Measurements from ENCODE around the gene ROPN1. TPM values are rescaled to one million over a fixed set of nuclear protein-coding genes. Genes with fewer than 3 reads are reported as not detected.

Gene ROPN1
- total and polyA plus RNA-seq, 3 experiments from 2014 or later, result not detected

- Mint-ChIP-seq H3K27ac (no peak overlapping the region), H3K9me3 (no peaks in the 10 kb centered on the region)
- POLR2A ChIA-PET, result no interaction called here
Observed at GRCh38 chr3:123951522-123952447, 40.1 kb downstream of the ROPN1 start.

DNA sequence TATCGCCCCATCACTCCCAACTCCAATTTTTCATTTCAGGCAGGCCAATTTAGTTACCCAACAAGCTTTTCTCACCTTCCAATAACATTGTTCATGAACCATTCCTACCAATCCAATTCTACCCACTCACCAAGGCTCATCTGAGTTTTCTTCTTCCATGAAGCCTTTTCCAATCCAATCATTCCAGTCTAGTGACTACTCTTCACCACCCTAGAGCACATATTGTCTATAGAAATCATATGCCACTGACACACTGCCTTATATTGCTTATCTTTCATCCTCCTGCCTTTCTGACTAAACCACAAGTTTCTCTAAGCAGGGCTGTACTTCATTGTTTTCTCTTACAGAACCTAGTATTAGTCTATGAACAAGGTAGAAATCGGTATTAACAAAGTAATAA, 42.3 kb downstream of the ROPN1 start:
- Histone ChIP-seq H3K4me1 (ENCODE audit: insufficient read depth, low read length) (no peaks in the 10 kb centered on the region), H3K27me3 (ENCODE audit: insufficient read depth, low read length, poor library complexity, severe bottlenecking) (no peaks in the 10 kb centered on the region), H3K9me3 (ENCODE audit: low read length) (no peaks in the 10 kb centered on the region), H3K27ac (ENCODE audit: low read depth, low read length) (no peak overlapping the region), H3K36me3 (ENCODE audit: insufficient read depth, low read length) (no peaks in the 10 kb centered on the region), H3K4me3 (ENCODE audit: low read length) (no peak overlapping the region)
- peaks cover 4 to 65% (median 28%) of the 10 kb centered on the region in 3 donors for H3K36me3 Mint-ChIP-seq
- CTCF ChIA-PET, result no interaction called here
- POLR2A ChIA-PET, result no interaction called here
- H3K9me3 Mint-ChIP-seq, result no peaks in the 10 kb centered on the region
- no peak for DNase-seq
- peak overlapping the region in 3 of 8 donors; percentile 3 to 62 (median 23) for H3K27ac Mint-ChIP-seq
- no peaks in the 10 kb centered on the region for H3K27me3 Mint-ChIP-seq
- peaks cover 0 to 3% (median 2%) of the 10 kb centered on the region in 3 donors for H3K4me1 Mint-ChIP-seq
- no peak overlapping the region for H3K4me3 Mint-ChIP-seq

More at GRCh38 chr3:123951522-123952447, 40.1 kb downstream of the ROPN1 start:
- no peaks in the 10 kb centered on the region for H3K9me3 ChIP-seq (ENCODE audit: low read length)
- H3K36me3 ChIP-seq (ENCODE audit: insufficient read depth, low read length), result no peaks in the 10 kb centered on the region
- no peaks in the 10 kb centered on the region for H3K27me3 ChIP-seq (ENCODE audit: insufficient read depth, low read length, poor library complexity, severe bottlenecking)
- H3K4me1 ChIP-seq (ENCODE audit: insufficient read depth, low read length), result no peaks in the 10 kb centered on the region
- Mint-ChIP-seq H3K4me1 (peaks cover 0 to 3% (median 2%) of the 10 kb centered on the region in 3 donors), H3K36me3 (peaks cover 2 to 58% (median 32%) of the 10 kb centered on the region in 3 donors), H3K27me3 (no peaks in the 10 kb centered on the region), H3K4me3 (no peak overlapping the region)
- no peak overlapping the region for H3K27ac ChIP-seq (ENCODE audit: low read depth, low read length)
- CTCF ChIA-PET, result no interaction called here
- no peak for DNase-seq
- no peak overlapping the region for H3K4me3 ChIP-seq (ENCODE audit: low read length)

DNA sequence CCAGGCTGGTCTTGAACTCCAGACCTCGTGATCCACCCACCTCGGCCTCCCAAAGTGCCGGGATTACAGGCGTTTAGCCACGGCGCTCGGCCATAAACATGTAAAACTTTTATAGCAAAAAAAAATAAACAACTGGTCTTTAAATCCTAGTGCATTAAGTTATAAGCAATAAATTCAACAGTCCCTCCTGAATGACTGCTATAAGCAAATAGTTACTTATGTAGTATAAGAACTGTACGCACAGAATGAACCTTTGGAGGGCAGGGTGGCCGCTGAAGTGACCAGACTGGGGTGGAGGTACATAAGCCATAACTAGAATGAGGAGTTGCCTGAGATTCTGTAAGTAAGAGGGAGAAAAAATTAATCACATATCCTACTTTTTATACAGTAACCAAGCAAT, 43.5 kb downstream of the ROPN1 start:
- H3K4me1 Mint-ChIP-seq, result peaks cover 0 to 3% (median 2%) of the 10 kb centered on the region in 3 donors
- no peaks in the 10 kb centered on the region for H3K9me3 Mint-ChIP-seq
- Histone ChIP-seq H3K4me3 (ENCODE audit: low read length) (no peak overlapping the region), H3K9me3 (ENCODE audit: low read length) (no peaks in the 10 kb centered on the region), H3K4me1 (ENCODE audit: insufficient read depth, low read length) (no peaks in the 10 kb centered on the region), H3K27me3 (ENCODE audit: insufficient read depth, low read length, poor library complexity, severe bottlenecking) (no peaks in the 10 kb centered on the region), H3K36me3 (ENCODE audit: insufficient read depth, low read length) (no peaks in the 10 kb centered on the region), H3K27ac (ENCODE audit: low read depth, low read length) (no peak overlapping the region)
- H3K36me3 Mint-ChIP-seq, result peaks cover 8 to 71% (median 29%) of the 10 kb centered on the region in 3 donors
- DNase-seq, result no peak
- no peak overlapping the region for H3K4me3 Mint-ChIP-seq
- ChIA-PET POLR2A (no interaction called here), CTCF (no interaction called here)
- H3K27ac Mint-ChIP-seq, result no peak overlapping the region
- no peaks in the 10 kb centered on the region for H3K27me3 Mint-ChIP-seq

DNA sequence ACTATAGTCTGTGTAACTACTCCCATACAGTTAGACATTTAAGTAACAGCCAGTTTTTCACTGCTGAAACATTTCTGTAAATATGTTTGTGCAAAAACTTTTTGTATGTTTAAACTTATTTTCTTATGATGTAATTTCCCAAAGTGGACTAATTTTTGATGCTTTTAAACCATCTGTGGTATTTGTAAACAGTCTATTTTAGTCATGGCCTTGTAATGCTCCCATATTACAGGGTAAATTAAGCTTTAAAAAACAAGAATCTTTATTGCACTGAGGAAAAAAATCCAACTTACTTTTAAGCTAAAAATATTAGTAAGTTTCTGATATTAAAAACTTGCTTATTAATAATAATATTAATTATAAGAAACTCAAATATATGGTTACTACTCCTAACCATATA, 44.4 kb downstream of the ROPN1 start:
- Histone ChIP-seq H3K4me3 (ENCODE audit: low read length) (no peak overlapping the region), H3K9me3 (ENCODE audit: low read length) (no peaks in the 10 kb centered on the region), H3K4me1 (ENCODE audit: insufficient read depth, low read length) (no peaks in the 10 kb centered on the region), H3K27me3 (ENCODE audit: insufficient read depth, low read length, poor library complexity, severe bottlenecking) (no peaks in the 10 kb centered on the region), H3K27ac (ENCODE audit: low read depth, low read length) (no peak overlapping the region), H3K36me3 (ENCODE audit: insufficient read depth, low read length) (no peaks in the 10 kb centered on the region)
- no peaks in the 10 kb centered on the region for H3K27me3 Mint-ChIP-seq
- DNase-seq, result no peak
- H3K9me3 Mint-ChIP-seq, result no peaks in the 10 kb centered on the region
- no peak overlapping the region for H3K4me3 Mint-ChIP-seq
- H3K4me1 Mint-ChIP-seq, result peaks cover 0 to 3% (median 2%) of the 10 kb centered on the region in 3 donors
- ChIA-PET CTCF (no interaction called here), POLR2A (no interaction called here)
- peaks cover 10 to 68% (median 29%) of the 10 kb centered on the region in 3 donors for H3K36me3 Mint-ChIP-seq
- H3K27ac Mint-ChIP-seq, result no peak overlapping the region

- POLR2A ChIA-PET, result no interaction called here
- Histone ChIP-seq H3K4me1 (ENCODE audit: insufficient read depth, low read length) (no peaks in the 10 kb centered on the region), H3K4me3 (ENCODE audit: low read length) (no peak overlapping the region), H3K27me3 (ENCODE audit: insufficient read depth, low read length, poor library complexity, severe bottlenecking) (no peaks in the 10 kb centered on the region), H3K9me3 (ENCODE audit: low read length) (no peaks in the 10 kb centered on the region), H3K27ac (ENCODE audit: low read depth, low read length) (no peak overlapping the region), H3K36me3 (ENCODE audit: insufficient read depth, low read length) (no peaks in the 10 kb centered on the region)
- no peak for DNase-seq
- no peaks in the 10 kb centered on the region for H3K27me3 Mint-ChIP-seq
- H3K9me3 Mint-ChIP-seq, result no peaks in the 10 kb centered on the region
- no peak overlapping the region for H3K4me3 Mint-ChIP-seq
- peaks cover 11 to 58% (median 26%) of the 10 kb centered on the region in 3 donors for H3K36me3 Mint-ChIP-seq
- CTCF ChIA-PET, result no interaction called here
- H3K4me1 Mint-ChIP-seq, result no peaks in the 10 kb centered on the region
- no peak overlapping the region for H3K27ac Mint-ChIP-seq
Observed at GRCh38 chr3:123941542-123941941, 50.4 kb downstream of the ROPN1 start.

- Histone ChIP-seq H3K4me3 (ENCODE audit: low read length) (no peak overlapping the region), H3K9me3 (ENCODE audit: low read length) (no peaks in the 10 kb centered on the region), H3K4me1 (ENCODE audit: insufficient read depth, low read length) (no peaks in the 10 kb centered on the region), H3K27me3 (ENCODE audit: insufficient read depth, low read length, poor library complexity, severe bottlenecking) (no peaks in the 10 kb centered on the region), H3K27ac (ENCODE audit: low read depth, low read length) (no peak overlapping the region), H3K36me3 (ENCODE audit: insufficient read depth, low read length) (no peaks in the 10 kb centered on the region)
- DNase-seq, result no peak
- Mint-ChIP-seq H3K4me3 (no peak overlapping the region), H3K36me3 (peaks cover 11 to 57% (median 27%) of the 10 kb centered on the region in 3 donors), H3K4me1 (no peaks in the 10 kb centered on the region), H3K9me3 (no peaks in the 10 kb centered on the region), H3K27ac (peak overlapping the region in 1 of 8 donors; percentile 39), H3K27me3 (no peaks in the 10 kb centered on the region)
- ChIA-PET CTCF (no interaction called here), POLR2A (no interaction called here)
Observed at GRCh38 chr3:123941121-123941520, 50.8 kb downstream of the ROPN1 start.

GRCh38 chr3:123939706-123940105, 52.2 kb downstream of the ROPN1 start:
- Histone ChIP-seq H3K27me3 (ENCODE audit: insufficient read depth, low read length, poor library complexity, severe bottlenecking) (no peaks in the 10 kb centered on the region), H3K4me3 (ENCODE audit: low read length) (no peak overlapping the region), H3K36me3 (ENCODE audit: insufficient read depth, low read length) (no peaks in the 10 kb centered on the region), H3K4me1 (ENCODE audit: insufficient read depth, low read length) (no peaks in the 10 kb centered on the region), H3K27ac (ENCODE audit: low read depth, low read length) (no peak overlapping the region), H3K9me3 (ENCODE audit: low read length) (no peaks in the 10 kb centered on the region)
- H3K27me3 Mint-ChIP-seq, result no peaks in the 10 kb centered on the region
- no peak overlapping the region for H3K4me3 Mint-ChIP-seq
- POLR2A ChIA-PET, result no interaction called here
- peak overlapping the region in 3 of 8 donors; percentile 3 to 33 (median 20) for H3K27ac Mint-ChIP-seq
- DNase-seq, result no peak
- no peaks in the 10 kb centered on the region for H3K9me3 Mint-ChIP-seq
- CTCF ChIA-PET, result no interaction called here
- H3K36me3 Mint-ChIP-seq, result peaks cover 11 to 54% (median 29%) of the 10 kb centered on the region in 3 donors
- H3K4me1 Mint-ChIP-seq, result no peaks in the 10 kb centered on the region

DNA sequence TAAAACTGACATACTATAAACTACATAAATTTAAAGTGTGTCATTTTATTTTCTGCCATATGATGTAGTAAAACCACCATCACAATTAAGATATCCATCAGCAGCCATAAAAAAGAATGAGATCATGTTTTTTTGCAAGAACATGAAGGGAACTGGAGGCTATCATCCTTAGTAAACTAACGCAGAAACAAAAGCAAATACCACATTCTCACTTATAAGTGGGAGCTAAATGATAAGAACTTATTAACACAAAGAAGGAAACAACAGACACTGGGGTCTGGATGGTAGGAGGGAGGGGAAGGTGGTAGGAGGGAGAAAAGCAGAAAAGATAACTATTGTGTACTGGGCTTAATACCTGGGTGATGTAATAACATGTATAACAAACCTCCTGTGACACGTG, 55.5 kb downstream of the ROPN1 start:
- ChIA-PET CTCF (no interaction called here), POLR2A (no interaction called here)
- no peak overlapping the region for H3K4me3 ChIP-seq (ENCODE audit: low read length)
- no peaks in the 10 kb centered on the region for H3K9me3 ChIP-seq (ENCODE audit: low read length)
- no peak overlapping the region for H3K27ac Mint-ChIP-seq
- H3K36me3 Mint-ChIP-seq, result peaks cover 7 to 52% (median 29%) of the 10 kb centered on the region in 3 donors
- H3K9me3 Mint-ChIP-seq, result no peaks in the 10 kb centered on the region
- H3K27me3 ChIP-seq (ENCODE audit: insufficient read depth, low read length, poor library complexity, severe bottlenecking), result no peaks in the 10 kb centered on the region
- no peak for DNase-seq
- no peaks in the 10 kb centered on the region for H3K4me1 ChIP-seq (ENCODE audit: insufficient read depth, low read length)
- H3K4me1 Mint-ChIP-seq, result no peaks in the 10 kb centered on the region
- no peaks in the 10 kb centered on the region for H3K36me3 ChIP-seq (ENCODE audit: insufficient read depth, low read length)
- H3K27me3 Mint-ChIP-seq, result no peaks in the 10 kb centered on the region
- no peak overlapping the region for H3K4me3 Mint-ChIP-seq
- H3K27ac ChIP-seq (ENCODE audit: low read depth, low read length), result no peak overlapping the region

Data from CD8-positive, alpha-beta memory T cell (primary cell).